Measurements from ENCODE around the gene HES6.
A peak's percentile ranks its signal among the peaks of the same experiment; 100 is the strongest.

The HES6 gene

GRCh38 chr2:238235331-238235732 is 4.5 kb downstream of the HES6 start:
- no peak for DNase-seq (ENCODE audit: low read depth in 2 of 2)

- no peak for DNase-seq (ENCODE audit: low read depth in 2 of 2)
These were observed 6.2 kb downstream of the HES6 start for GRCh38 chr2:238233625-238234024.

- no peak for DNase-seq (ENCODE audit: low read depth in 2 of 2)
These were observed 8.0 kb downstream of the HES6 start for GRCh38 chr2:238231809-238232208.

- DNase-seq (ENCODE audit: low read depth in 2 of 2): peak; percentile 53 to 61
These were observed 8.5 kb downstream of the HES6 start for GRCh38 chr2:238231251-238231793.

- no peak for DNase-seq (ENCODE audit: low read depth in 2 of 2)
These were observed 9.1 kb downstream of the HES6 start for GRCh38 chr2:238230699-238231098.

GRCh38 chr2:238228700-238229099 is 11.1 kb downstream of the HES6 start:
- no peak for DNase-seq (ENCODE audit: low read depth in 2 of 2)

GRCh38 chr2:238227587-238228032 is 12.2 kb downstream of the HES6 start:
- no peak for DNase-seq (ENCODE audit: low read depth in 2 of 2)

- no peak for DNase-seq (ENCODE audit: low read depth in 2 of 2)
These were observed 12.9 kb downstream of the HES6 start for GRCh38 chr2:238226698-238227586.

- no peak for DNase-seq (ENCODE audit: low read depth in 2 of 2)
These were observed 13.7 kb downstream of the HES6 start for GRCh38 chr2:238225911-238226697.

GRCh38 chr2:238225121-238225520 is 14.7 kb downstream of the HES6 start:
- no peak for DNase-seq (ENCODE audit: low read depth in 2 of 2)

GRCh38 chr2:238224356-238225035 is 15.3 kb downstream of the HES6 start:
- DNase-seq (ENCODE audit: low read depth in 2 of 2): no peak

GRCh38 chr2:238220892-238221521 is 18.8 kb downstream of the HES6 start:
- DNase-seq (ENCODE audit: low read depth in 2 of 2): no peak

- no peak for DNase-seq (ENCODE audit: low read depth in 2 of 2)
These were observed 19.5 kb downstream of the HES6 start for GRCh38 chr2:238220274-238220891.

GRCh38 chr2:238216651-238217184 is 23.1 kb downstream of the HES6 start:
- DNase-seq (ENCODE audit: low read depth in 2 of 2): no peak

- no peak for DNase-seq (ENCODE audit: low read depth in 2 of 2)
These were observed 32.8 kb downstream of the HES6 start for GRCh38 chr2:238207006-238207405.

GRCh38 chr2:238203973-238204683 is 35.7 kb downstream of the HES6 start:
- no peak for DNase-seq (ENCODE audit: low read depth in 2 of 2)

- peak; percentile 85 to 86 for DNase-seq (ENCODE audit: low read depth in 2 of 2)
These were observed 36.5 kb downstream of the HES6 start, which contains the start of gene ILKAP for GRCh38 chr2:238203094-238203972. ILKAP (minus strand) TSS chr2:238203695; CDS start chr2:238203553, 142 bp downstream.

GRCh38 chr2:238202326-238203093 is 37.3 kb downstream of the HES6 start:
- DNase-seq (ENCODE audit: low read depth in 2 of 2): no peak
